ENCODE measurements around the gene TIMM44.

TIMM44 gene

GRCh38 chr19:7911508-7912143, 31.8 kb downstream of the TIMM44 start:
- TF ChIP-seq CTCF (IDR thresholded peaks at IDR 0.05; ENCODE audit: low read depth, low read length) = no peak
- no peak overlapping the region for H3K4me3 ChIP-seq (ENCODE audit: low read depth, low read length)

GRCh38 chr19:7910321-7911161, 32.9 kb downstream of the TIMM44 start:
- TF ChIP-seq CTCF (IDR thresholded peaks at IDR 0.05; ENCODE audit: low read depth, low read length) = no peak

GRCh38 chr19:7909471-7910067, 33.9 kb downstream of the TIMM44 start:
- TF ChIP-seq CTCF (IDR thresholded peaks at IDR 0.05; ENCODE audit: low read depth, low read length) = no peak

More at GRCh38 chr19:7910321-7911161, 32.9 kb downstream of the TIMM44 start:
- no peak overlapping the region for H3K4me3 ChIP-seq (ENCODE audit: low read depth, low read length)

GRCh38 chr19:7908742-7909461, 34.6 kb downstream of the TIMM44 start:
- TF ChIP-seq CTCF (IDR thresholded peaks at IDR 0.05; ENCODE audit: low read depth, low read length) = no peak

More at GRCh38 chr19:7909471-7910067, 33.9 kb downstream of the TIMM44 start:
- no peak overlapping the region for H3K4me3 ChIP-seq (ENCODE audit: low read depth, low read length)

GRCh38 chr19:7908078-7908699, 35.3 kb downstream of the TIMM44 start:
- TF ChIP-seq CTCF (IDR thresholded peaks at IDR 0.05; ENCODE audit: low read depth, low read length) = no peak
- H3K4me3 ChIP-seq (ENCODE audit: low read depth, low read length) = no peak overlapping the region

More at GRCh38 chr19:7908742-7909461, 34.6 kb downstream of the TIMM44 start:
- H3K4me3 ChIP-seq (ENCODE audit: low read depth, low read length) = no peak overlapping the region

GRCh38 chr19:7907544-7907943, 35.9 kb downstream of the TIMM44 start:
- TF ChIP-seq CTCF (IDR thresholded peaks at IDR 0.05; ENCODE audit: low read depth, low read length) = no peak
- no peak overlapping the region for H3K4me3 ChIP-seq (ENCODE audit: low read depth, low read length)

All from WI38 (cell line).